Coronary artery (tissue), 2 donors: ENCODE measurements around the gene ADAMTS15.
A peak's percentile ranks its signal among the peaks of the same experiment; 100 is the strongest.

ENCODE experiments used
- DNase-seq: peaks from one replicate; pipeline ENCODE4 v3.0.0-alpha.2; 2017; ENCODE audit warnings: low spot score
- H3K27ac ChIP-seq, 2 donors: fragments of 200-600 bp; sonication (generic); one replicate each; pipeline ENCODE4 v1.5.1; 2016 to 2019
- H3K4me3 ChIP-seq: fragments of 200-600 bp; sonication (generic); 2 replicates; pipeline ENCODE4 v1.5.1; 2016; ENCODE audit warnings: mild to moderate bottlenecking, moderate library complexity
- CTCF ChIP-seq: fragments of 200-600 bp; sonication (generic); IDR thresholded peaks from one replicate; pipeline ENCODE4 v1.5.1; 2019; ENCODE audit warnings: antibody characterized with exemption

ADAMTS15 gene

GRCh38 chr11:130452940-130453339 is 4.5 kb downstream of the ADAMTS15 start:
- DNase-seq: no peak
- no peak for TF ChIP-seq CTCF
- Histone ChIP-seq H3K4me3 (no peak overlapping the region), H3K27ac (no peak overlapping the region)

- TF ChIP-seq CTCF: no peak
- DNase-seq: no peak
- peak overlapping the region in 1 of 2 donors; percentile 14 for H3K27ac ChIP-seq
- no peak overlapping the region for H3K4me3 ChIP-seq
These were observed 6.2 kb downstream of the ADAMTS15 start for GRCh38 chr11:130454491-130455252.

- H3K27ac ChIP-seq: peak overlapping the region in 1 of 2 donors; percentile 50
- no peak for DNase-seq
These were observed 7.2 kb downstream of the ADAMTS15 start for GRCh38 chr11:130455483-130456127.

GRCh38 chr11:130456286-130456685 is 7.8 kb downstream of the ADAMTS15 start:
- Histone ChIP-seq H3K4me3 (no peak overlapping the region), H3K27ac (no peak overlapping the region)
- TF ChIP-seq CTCF: no peak
- no peak for DNase-seq

More at GRCh38 chr11:130455483-130456127, 7.2 kb downstream of the ADAMTS15 start:
- TF ChIP-seq CTCF: no peak
- H3K4me3 ChIP-seq: no peak overlapping the region

- peak overlapping the region in 1 of 2 donors; percentile 58 for H3K27ac ChIP-seq
- DNase-seq: no peak
- H3K4me3 ChIP-seq: peak overlapping the region; percentile 3
- no peak for TF ChIP-seq CTCF
These were observed 9.4 kb downstream of the ADAMTS15 start for GRCh38 chr11:130457623-130458409.

- TF ChIP-seq CTCF: no peak
- no peak for DNase-seq
- Histone ChIP-seq H3K4me3 (no peak overlapping the region), H3K27ac (peak overlapping the region in 1 of 2 donors; percentile 29)
These were observed 9.9 kb downstream of the ADAMTS15 start for GRCh38 chr11:130458410-130458729.
